DMS114 treated with DMSO at 0.1 percent for 48 hours (cell line): ENCODE measurements around the gene SERPIND1.
A peak's percentile ranks its signal among the peaks of the same experiment; 100 is the strongest.

Experiments used
- DNase-seq: peaks from one replicate; lab custom pipeline; 2025; ENCODE audit not compliant: unreplicated experiment; lab: John Stamatoyannopoulos, UW

The SERPIND1 gene

DNA sequence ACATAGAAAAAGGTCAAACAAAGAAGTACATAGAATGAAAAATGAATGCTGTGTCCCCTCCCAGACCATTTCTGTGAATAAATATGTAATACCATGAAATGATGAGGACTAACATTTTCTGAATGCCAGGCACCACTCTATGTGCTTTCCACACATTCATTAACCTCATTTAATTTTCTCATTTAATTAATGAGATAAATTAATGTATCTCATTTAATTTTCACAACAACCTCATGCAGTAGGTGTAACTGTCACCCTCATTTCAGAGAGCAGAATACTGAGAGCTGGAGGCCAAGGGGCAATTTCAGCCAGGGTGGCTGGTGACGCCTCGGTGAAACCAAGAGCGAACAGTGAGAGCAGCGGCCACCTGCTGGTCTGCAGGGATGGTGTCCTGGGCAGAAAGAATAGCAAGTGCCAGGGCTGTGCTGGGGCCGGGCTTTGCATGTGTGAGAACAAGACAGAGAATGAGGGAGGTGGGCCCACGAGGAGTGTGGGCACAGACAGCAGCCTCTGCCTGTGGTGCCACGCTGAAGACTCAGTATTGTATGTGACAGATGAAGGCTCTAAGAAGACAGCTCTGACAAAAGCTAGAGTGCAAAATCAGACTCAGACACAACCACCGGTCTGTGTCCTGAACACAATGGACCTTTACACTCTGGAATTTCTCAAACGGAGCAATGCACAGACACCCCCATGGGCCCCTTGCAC is 1.8 kb upstream of the SERPIND1 start:
- DNase-seq, result no peak

DNA sequence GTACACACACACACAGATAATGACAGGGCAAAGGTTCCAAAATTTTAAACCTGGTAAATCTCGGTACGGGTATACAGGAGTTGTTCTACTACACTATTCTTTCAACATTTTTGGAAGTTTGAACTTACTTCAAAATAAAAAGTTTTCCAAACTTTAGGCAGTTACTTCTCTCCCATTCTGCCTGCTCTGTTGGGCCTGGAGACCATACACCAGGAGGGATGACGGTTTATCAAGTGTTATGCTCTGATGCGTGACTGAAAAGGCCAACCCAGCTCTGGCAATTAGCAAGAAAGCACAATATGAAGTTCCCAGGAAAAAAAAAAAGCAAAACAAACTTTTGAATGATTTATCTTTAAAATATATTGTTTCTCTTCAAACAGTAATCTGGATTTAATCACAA is 969 bp downstream of the SERPIND1 start:
- DNase-seq, result no peak

DNA sequence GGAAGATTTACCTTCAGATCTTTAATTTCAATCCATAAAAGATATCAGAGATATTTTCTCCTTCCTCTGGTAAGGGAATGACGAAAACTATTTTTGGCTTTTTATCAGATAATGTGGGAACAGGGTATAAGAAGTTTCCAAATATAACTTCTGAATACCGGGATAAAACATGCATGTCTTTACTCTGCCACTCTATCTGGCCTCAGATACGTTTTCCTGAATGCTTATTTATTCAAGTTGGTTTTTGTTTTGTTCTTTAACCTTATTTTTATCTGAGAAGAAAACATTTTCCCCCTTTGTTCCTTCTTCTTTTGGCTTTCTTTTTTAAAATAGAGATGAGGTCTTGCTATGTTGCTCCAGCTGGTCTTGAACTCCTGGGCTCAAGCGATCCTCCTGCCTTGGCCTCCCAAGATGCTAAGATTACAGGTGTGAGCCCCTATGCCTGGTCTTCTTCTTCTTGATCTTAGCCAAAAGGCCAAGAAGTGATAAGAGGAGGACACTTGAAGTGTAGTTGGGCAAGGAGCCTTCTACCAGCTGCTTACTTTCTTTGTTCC is 1.5 kb downstream of the SERPIND1 start:
- DNase-seq, result no peak

DNA sequence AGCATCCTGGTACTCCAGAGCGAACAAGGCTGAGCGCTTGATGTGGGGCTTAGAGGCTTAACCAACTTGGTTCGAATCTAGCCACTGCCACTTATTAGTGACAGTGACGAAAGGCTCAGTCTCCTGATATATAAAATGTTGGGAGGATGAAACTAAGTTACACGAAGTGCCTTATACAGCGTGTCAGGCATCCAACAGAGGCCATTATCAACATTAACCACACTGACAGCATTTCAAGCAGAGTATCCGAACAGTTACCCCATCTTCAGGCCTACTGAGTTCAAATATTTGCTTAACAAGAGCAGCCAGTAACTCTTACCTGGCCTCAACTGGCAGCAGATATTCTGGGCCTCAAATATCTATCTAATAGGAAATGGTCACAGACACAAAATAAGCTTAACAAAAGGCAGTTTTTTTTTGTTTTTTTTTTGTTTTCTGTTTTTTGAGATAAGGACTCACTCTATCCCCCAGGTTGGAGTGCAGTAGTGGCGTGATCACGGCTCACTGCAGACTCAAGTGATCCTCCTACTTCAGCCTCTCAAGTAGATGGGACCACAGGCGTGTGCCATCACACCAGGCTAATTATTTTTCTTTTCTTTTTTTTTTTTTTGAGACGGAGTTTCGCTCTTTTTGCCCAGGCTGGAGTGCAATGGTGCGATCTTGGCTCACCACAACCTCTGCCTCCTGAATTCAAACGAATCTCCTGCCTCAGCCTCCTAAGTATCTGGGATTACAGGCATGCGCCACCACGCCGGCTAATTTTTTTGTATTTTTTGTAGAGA is 2.9 kb downstream of the SERPIND1 start:
- no peak for DNase-seq

DNA sequence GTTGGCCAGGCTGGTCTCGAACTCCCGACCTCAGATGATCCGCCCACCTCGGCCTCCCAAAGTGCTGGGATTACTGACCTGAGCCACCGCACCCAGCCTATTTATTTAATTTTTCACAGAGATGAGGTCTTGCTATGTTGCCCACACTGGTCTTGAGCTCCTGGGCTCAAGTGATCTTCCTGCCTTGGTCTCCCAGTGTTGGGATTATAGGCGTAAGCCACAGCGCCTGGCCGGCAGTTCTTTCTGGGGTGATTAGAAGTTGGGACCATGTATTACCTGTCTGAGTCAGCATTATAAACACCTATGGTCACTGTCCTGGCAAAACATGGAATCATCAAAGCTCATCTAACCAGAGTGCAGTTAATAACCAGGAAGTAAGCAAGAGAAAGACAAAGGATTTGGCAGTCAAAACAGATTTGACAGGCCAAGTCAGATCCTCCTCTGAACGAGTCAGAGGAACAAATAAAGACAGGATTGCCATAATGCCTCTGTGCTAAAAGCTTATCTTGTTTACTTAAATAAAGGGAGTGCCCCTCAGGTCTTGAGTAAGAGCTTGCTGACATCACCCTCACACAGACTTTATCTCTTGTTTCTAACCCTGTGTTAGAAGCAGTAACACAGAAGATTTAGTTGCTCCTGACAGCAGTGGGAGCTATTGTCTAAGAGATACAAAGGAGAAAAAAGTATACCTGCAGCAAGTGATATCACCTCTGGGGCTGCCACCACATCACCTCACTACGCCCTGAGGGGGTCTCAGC is 3.7 kb downstream of the SERPIND1 start:
- DNase-seq, result no peak

DNA sequence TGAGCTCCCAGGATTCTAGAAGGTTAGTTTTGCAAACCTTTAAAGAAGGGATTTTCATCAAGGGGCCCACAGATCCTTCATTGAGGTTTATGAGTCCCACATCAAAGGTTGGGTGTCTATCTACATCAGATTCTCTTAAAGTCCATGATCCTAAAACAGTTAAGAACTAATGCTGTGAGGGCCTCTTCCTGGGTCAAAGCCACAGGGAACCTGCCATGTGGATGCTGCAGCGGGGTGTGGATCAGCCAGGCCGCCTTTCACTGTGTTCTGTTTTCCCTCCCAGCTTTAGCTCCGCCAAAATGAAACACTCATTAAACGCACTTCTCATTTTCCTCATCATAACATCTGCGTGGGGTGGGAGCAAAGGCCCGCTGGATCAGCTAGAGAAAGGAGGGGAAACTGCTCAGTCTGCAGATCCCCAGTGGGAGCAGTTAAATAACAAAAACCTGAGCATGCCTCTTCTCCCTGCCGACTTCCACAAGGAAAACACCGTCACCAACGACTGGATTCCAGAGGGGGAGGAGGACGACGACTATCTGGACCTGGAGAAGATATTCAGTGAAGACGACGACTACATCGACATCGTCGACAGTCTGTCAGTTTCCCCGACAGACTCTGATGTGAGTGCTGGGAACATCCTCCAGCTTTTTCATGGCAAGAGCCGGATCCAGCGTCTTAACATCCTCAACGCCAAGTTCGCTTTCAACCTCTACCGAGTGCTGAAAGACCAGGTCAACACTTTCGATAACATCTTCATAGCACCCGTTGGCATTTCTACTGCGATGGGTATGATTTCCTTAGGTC is 5.3 kb downstream of the SERPIND1 start:
- DNase-seq, result no peak

DNA sequence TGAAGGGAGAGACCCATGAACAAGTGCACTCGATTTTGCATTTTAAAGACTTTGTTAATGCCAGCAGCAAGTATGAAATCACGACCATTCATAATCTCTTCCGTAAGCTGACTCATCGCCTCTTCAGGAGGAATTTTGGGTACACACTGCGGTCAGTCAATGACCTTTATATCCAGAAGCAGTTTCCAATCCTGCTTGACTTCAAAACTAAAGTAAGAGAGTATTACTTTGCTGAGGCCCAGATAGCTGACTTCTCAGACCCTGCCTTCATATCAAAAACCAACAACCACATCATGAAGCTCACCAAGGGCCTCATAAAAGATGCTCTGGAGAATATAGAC is 5.9 kb downstream of the SERPIND1 start:
- DNase-seq, result no peak

DNA sequence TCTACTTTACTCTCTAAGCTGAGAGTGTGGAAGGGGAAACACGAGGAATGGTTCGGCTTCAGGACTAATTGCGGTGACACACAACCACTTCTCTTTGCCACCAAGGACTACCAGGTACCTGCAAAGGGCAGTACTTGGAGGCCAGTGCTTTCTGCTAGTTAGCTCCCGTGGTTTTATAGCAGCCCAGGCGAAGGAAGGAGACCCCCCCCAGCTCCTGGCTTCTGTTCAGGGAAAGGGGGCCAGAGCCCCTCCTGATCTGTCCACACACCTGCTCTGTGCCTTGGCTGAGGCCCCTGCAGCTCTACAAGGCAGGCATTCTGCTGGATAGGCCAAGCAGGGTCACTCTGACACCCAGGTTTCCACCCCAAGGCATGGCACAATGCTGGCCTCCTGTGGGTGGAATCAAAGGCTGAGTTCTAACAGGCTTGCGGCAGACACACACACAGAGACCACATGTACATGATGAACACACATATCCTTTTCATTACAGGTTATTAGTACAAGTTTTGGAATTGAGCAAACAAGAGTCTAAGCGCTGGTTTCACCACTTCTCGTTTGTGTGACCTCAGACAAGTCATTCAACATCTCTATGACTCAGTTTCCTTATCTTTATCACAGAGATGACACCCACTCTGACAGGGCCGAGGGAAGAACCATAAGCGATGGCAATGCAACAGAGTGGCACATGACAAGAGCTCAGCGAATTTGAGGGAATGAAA is 7.5 kb downstream of the SERPIND1 start:
- DNase-seq, result no peak

DNA sequence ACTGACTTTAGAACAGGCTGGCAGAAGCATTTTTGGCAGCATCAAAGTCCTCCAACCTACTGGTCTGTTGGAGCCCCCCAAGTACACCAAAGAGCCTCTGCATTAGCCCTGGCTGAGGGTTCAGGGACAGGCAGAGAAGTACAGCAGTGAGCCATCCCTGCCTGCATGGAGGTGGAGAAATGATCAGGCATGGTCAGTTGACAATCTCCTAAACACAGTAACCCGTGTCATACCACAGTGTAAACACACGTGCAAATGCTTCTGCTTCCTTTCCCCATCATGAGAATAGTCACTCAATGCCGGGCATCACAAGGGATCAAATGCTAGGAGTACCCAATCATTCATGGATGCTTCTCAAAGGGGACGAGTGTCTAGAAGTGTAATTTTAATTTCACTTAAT is 8.2 kb downstream of the SERPIND1 start:
- no peak for DNase-seq

DNA sequence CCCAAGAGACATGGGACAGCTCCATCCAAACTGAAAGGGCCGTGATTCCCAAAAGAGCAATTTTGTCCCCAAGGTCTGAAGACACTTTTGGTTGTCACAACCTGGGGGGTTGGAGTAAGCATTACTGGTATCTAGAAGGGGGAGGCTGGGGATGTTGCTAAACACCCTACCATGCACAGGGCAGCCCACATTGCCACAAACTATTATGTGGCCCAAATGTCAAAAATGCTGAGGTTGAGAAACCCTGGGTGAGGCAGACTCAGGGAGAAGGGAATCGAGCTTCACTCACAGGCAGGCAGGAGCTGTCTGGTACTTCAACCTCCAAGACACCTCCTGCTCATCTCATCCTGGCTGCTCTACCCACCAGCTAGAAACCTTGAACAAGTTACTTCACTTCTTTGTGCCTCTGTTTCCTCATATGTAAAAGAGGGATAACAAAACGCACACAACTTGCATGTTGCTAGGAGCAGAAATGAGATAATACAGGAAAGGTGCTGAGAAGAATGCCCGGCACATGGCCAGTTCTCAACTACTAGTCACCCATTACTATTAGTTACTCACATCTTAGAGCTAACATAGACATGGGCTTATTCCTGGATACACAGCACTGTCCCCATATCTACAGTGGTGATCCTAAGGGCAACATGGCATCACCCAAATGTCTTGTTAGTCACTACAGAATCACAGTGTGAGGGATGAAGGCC is 8.8 kb downstream of the SERPIND1 start:
- no peak for DNase-seq

DNA sequence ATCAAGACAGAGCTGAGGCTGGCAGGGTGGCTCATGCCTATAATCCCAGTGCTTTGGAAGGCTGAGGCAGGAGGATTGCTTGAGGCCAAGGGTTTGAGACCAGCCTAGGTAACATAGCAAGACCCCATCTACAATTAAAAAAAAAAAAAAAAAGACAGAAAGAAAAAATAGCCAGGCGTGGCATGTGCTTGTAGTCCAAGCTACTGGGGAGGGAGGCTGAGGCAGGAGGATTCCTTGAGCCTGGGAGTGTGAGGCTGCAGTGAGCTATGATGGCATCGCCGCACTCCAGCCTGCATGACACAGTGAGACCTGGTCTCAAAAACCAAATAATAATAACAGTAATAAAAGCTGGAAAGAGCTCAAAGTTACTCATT is 9.4 kb downstream of the SERPIND1 start:
- no peak for DNase-seq

DNA sequence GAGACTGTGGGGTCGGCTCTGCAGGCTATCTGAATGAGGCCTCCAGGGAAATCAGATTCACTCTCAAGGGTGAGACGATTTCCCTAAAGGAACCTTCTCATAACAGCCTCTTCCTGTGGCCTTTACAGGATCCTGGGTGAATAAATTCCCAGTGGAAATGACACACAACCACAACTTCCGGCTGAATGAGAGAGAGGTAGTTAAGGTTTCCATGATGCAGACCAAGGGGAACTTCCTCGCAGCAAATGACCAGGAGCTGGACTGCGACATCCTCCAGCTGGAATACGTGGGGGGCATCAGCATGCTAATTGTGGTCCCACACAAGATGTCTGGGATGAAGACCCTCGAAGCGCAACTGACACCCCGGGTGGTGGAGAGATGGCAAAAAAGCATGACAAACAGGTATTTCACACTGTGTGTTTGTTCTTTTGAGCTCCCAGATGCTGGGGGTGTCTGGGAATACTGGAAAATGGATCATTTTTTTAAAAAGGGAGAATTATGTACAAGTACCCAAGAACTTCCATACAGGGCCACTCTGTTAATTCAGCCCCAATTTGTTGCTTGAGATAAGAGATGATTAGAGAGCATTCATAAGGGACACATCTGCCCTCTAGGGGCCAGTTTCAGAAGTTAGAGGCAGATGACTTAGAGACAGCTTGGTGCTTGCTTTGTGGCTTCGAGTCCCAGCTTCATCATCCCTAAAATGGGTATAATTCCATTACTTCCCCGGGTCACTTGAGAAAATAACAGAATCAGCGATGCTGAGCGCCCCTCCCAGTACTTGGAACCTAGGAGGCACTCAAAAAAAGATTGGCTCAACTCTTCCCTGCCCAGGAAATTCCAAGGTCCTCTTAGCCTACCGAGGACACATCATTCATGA is 10.2 kb downstream of the SERPIND1 start:
- peak; percentile 30 for DNase-seq

DNA sequence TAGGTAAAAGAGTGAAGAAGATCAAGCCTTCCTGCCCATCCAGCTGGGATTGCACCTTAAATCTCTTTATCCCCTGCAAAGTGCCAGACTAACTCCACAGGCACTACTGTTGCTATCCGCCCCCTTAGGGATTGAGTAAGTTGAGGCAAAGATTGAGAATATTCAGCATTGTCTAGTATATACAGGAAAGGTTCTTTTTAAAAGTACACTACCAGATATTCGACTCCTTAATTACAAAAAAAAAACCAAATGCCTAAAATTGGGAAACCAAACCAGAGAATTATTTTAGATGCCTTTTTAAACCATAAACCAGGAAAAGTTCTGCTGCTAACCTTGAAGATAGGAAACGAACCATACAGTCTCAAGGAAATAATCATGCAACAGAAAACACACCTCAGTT is 11.5 kb downstream of the SERPIND1 start:
- DNase-seq, result no peak

DNA sequence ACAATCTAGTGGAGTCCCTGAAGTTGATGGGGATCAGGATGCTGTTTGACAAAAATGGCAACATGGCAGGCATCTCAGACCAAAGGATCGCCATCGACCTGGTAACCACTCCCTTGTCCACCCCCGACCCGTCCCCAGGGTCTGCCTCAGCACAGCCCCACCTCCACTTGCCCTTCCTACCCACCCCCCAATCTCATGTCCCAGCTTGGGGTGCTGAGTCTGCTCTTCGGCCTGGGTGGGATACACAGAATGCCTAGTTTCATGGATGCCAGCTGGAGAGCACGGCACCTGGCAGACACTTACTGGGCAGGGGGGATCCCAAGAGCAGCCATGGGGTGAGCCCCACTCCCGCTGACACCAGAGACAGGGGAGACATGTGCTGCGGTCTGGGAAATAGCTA is 12.1 kb downstream of the SERPIND1 start:
- no peak for DNase-seq

DNA sequence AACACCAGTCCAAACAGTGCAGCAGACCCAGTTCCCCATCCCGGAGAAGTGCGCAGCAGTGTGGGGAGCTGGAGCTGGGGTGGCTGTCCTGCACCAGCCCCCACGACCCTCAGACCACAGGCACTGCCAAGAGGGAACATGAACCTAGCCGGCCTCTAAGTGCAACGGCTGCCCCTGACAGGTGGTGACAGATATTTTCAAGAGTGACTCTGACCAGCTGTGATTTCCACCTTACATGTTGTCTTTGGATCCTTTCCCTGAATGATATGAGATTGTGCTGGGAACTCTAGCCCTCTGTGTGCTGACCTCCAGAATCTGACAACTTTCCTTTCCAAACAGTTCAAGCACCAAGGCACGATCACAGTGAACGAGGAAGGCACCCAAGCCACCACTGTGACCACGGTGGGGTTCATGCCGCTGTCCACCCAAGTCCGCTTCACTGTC is 12.6 kb downstream of the SERPIND1 start:
- DNase-seq, result no peak

DNA sequence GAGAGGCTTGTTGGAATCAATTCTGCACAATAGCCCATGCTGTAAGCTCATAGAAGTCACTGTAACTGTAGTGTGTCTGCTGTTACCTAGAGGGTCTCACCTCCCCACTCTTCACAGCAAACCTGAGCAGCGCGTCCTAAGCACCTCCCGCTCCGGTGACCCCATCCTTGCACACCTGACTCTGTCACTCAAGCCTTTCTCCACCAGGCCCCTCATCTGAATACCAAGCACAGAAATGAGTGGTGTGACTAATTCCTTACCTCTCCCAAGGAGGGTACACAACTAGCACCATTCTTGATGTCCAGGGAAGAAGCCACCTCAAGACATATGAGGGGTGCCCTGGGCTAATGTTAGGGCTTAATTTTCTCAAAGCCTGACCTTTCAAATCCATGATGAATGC is 13.3 kb downstream of the SERPIND1 start:
- DNase-seq, result no peak

DNA sequence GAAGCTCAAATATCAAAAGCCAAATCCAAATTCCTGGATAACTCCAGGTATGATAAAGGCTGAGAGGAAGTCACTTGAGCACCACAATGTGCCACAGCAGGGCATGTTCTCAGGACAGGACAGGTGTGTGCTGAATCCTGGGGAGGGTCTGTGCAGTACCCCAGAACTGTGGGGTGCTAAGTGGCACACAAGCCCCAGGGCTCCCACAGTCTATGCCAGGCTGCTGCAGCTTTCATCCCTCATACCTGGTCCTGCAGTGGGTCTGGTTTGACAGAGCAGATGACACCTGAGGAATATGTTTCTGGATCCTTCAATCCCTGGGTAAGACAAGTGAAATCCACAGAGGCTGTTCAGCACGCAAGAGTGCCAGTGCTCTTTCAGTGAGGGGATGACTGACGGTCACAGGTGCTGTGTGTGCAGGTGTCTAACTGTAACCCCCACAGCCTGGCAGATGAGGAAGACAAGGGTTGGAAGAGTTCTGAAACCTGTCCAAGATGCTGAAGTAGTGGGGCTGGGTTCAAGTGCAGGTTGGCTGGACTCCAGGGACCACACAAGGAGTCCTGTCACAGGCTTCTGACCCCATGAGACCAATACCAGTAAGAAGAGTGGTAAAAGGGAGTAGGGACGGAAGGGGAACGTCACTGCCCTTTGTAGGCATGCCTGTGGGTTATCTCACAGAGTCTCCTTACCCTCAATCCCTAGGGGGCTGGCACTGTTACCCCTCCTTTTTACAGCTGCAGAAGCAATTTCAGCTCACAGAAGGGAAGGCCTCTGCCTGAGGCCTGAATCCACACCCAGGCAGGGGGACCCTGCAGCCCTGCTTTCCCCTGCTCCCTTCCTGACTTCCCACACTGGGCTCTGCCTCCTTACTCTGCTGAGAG is 14.1 kb downstream of the SERPIND1 start:
- DNase-seq, result no peak
